ENCODE results near the gene ANKEF1. TPM values are rescaled to one million over a fixed set of nuclear protein-coding genes. Genes with fewer than 3 reads are reported as not detected.

Gene ANKEF1
- total RNA-seq, 1 donor from 2014 or later = 8.3 TPM

- Histone ChIP-seq H3K4me3 (no peak overlapping the region), H2AFZ (replicated peaks) (no peak overlapping the region), H3K79me2 (ENCODE audit: low read depth) (no peaks in the 10 kb centered on the region), H4K20me1 (ENCODE audit: low read depth) (no peaks in the 10 kb centered on the region), H3K4me2 (no peak overlapping the region), H3F3A (ENCODE audit: low read depth) (no peaks in the 10 kb centered on the region), H3K9me3 (ENCODE audit: low read depth) (no peaks in the 10 kb centered on the region), H3K27ac (no peak overlapping the region), H3K27me3 (no peaks in the 10 kb centered on the region), H3K4me1 (no peaks in the 10 kb centered on the region), H3K9ac (no peak overlapping the region), H3K36me3 (no peaks in the 10 kb centered on the region)
- no peak overlapping the region for H3K4me3 Mint-ChIP-seq
- H3K9me3 Mint-ChIP-seq = no peaks in the 10 kb centered on the region
- peaks cover 7% of the 10 kb centered on the region for H3K4me1 Mint-ChIP-seq
- TF ChIP-seq EZH2 (IDR thresholded peaks at IDR 0.05) = no peak
- TF ChIP-seq CTCF (IDR thresholded peaks at IDR 0.05) = no peak
- TF ChIP-seq EZH2phosphoT487 (IDR thresholded peaks at IDR 0.05) = no peak
- no peaks in the 10 kb centered on the region for H3K36me3 Mint-ChIP-seq
- DNase-seq (ENCODE audit: low spot score) = no peak
- H3K27me3 Mint-ChIP-seq (ENCODE audit: insufficient read depth, low read depth) = no peaks in the 10 kb centered on the region
- no peak overlapping the region for H3K27ac Mint-ChIP-seq
These were observed 22.3 kb upstream of the ANKEF1 start for GRCh38 chr20:10012464-10012863.

GRCh38 chr20:10014431-10014830 is 20.4 kb upstream of the ANKEF1 start:
- Histone ChIP-seq H3F3A (ENCODE audit: low read depth) (no peaks in the 10 kb centered on the region), H3K4me2 (no peak overlapping the region), H3K36me3 (no peaks in the 10 kb centered on the region), H2AFZ (replicated peaks) (no peak overlapping the region), H3K79me2 (ENCODE audit: low read depth) (no peaks in the 10 kb centered on the region), H4K20me1 (ENCODE audit: low read depth) (no peaks in the 10 kb centered on the region), H3K4me3 (no peak overlapping the region), H3K27ac (no peak overlapping the region), H3K27me3 (no peaks in the 10 kb centered on the region), H3K9ac (no peak overlapping the region), H3K9me3 (ENCODE audit: low read depth) (no peaks in the 10 kb centered on the region), H3K4me1 (no peaks in the 10 kb centered on the region)
- Mint-ChIP-seq H3K4me1 (peaks cover 7% of the 10 kb centered on the region), H3K4me3 (no peak overlapping the region), H3K9me3 (no peaks in the 10 kb centered on the region), H3K27ac (peak overlapping the region; percentile 5), H3K27me3 (ENCODE audit: insufficient read depth, low read depth) (no peaks in the 10 kb centered on the region), H3K36me3 (no peaks in the 10 kb centered on the region)
- no peak for DNase-seq (ENCODE audit: low spot score)
- TF ChIP-seq EZH2phosphoT487 (IDR thresholded peaks at IDR 0.05) (no peak), CTCF (IDR thresholded peaks at IDR 0.05) (no peak), EZH2 (IDR thresholded peaks at IDR 0.05) (no peak)

- Histone ChIP-seq H3K4me2 (no peak overlapping the region), H3K27me3 (no peaks in the 10 kb centered on the region), H2AFZ (replicated peaks) (no peak overlapping the region), H3K27ac (no peak overlapping the region), H3K4me1 (no peaks in the 10 kb centered on the region), H3F3A (ENCODE audit: low read depth) (no peaks in the 10 kb centered on the region), H3K79me2 (ENCODE audit: low read depth) (no peaks in the 10 kb centered on the region), H3K9ac (no peak overlapping the region), H3K9me3 (ENCODE audit: low read depth) (no peaks in the 10 kb centered on the region), H4K20me1 (ENCODE audit: low read depth) (no peaks in the 10 kb centered on the region), H3K36me3 (no peaks in the 10 kb centered on the region), H3K4me3 (no peak overlapping the region)
- Mint-ChIP-seq H3K27me3 (ENCODE audit: insufficient read depth, low read depth) (no peaks in the 10 kb centered on the region), H3K4me1 (no peaks in the 10 kb centered on the region), H3K36me3 (no peaks in the 10 kb centered on the region), H3K27ac (no peak overlapping the region), H3K4me3 (no peak overlapping the region), H3K9me3 (no peaks in the 10 kb centered on the region)
- DNase-seq (ENCODE audit: low spot score) = no peak
- TF ChIP-seq EZH2 (IDR thresholded peaks at IDR 0.05) = no peak
- TF ChIP-seq CTCF (IDR thresholded peaks at IDR 0.05) = no peak
- no peak for TF ChIP-seq EZH2phosphoT487 (IDR thresholded peaks at IDR 0.05)
These were observed 13.8 kb upstream of the ANKEF1 start for GRCh38 chr20:10020937-10021336.

Measured in neural progenitor cell (in vitro differentiated cells).